ENCODE data around the gene PCBP1. TPM values are rescaled to one million over a fixed set of nuclear protein-coding genes. Genes with fewer than 3 reads are reported as not detected.
"Not testable (repeated sequence)": the region's sequence is repeated elsewhere in the genome, so short reads cannot be mapped to it uniquely, and the experiment has no call there.

The PCBP1 gene
- total RNA-seq, 1 donor: 156 TPM

DNA sequence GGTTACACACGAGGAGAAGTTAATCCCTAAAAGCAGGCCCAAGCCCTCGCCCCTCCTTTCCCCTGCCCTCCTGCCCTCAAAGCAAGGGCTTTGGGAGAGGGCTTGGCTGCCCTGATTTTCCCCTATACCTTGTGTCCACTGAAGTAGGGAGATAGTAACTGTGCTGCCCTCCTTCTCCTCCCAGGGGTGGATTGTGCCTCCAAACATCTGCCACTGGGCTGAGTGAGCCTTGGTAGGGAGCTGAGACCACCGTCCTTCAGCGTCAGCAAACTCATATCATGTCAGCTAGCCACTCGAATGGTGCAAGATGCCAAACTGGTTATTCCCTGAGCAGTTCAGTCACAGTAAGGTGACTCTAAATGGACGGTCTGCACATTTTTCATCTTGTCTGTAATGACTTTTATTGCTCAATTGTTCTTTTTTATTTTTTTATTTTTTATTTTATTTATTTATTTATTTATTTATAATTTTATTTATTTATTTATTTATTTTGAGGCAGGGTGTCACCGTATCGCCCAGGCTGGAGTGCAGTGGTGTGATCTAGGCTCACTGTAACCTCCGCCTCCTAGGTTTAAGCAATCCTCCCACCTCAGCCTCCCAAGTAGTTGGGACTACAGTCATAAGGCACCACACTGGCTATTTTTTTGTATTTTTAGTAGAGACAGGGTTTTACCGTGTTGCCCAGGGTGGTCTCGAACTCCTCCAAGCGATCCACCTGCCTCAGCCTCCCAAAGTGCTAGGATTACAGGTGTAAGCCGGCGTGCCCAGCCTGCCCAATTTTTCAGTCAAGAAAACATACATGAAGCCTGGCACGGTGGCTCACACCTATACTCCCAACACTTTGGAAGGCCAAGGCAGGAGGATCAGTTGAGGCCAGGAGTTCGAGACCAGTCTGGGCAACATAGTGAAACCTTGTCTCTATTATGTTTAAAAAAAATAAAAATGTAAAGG, 8.7 kb downstream of the PCBP1 start:
- DNase-seq (ENCODE audit: low read depth in 2 of 3, low spot score in 2 of 3): no peak

DNA sequence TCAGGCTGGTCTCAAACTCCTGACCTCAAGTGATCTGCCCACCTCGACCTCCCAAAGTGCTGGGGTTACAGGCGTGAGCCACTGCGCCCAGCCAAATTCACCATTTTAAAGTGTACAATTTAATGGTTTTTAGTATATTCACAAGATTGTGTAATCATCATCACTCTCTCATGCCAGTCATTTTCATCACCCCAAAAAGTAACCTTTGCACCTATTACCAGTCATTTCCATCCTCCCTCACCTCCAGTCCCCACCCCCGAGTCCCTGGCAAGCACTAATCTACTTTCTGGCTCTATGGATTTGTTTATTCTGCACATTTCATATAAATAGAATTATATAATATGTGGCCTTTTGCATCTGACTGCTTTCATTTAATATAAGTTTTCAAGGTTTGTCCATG, 10.8 kb downstream of the PCBP1 start:
- no peak for DNase-seq (ENCODE audit: low read depth in 2 of 3, low spot score in 2 of 3)

- no peak for DNase-seq (ENCODE audit: low read depth in 2 of 3, low spot score in 2 of 3)
Measured at GRCh38 chr2:70099270-70099669, 12.0 kb downstream of the PCBP1 start.

GRCh38 chr2:70101174-70101573, 13.9 kb downstream of the PCBP1 start:
- DNase-seq (ENCODE audit: low read depth in 2 of 3, low spot score in 2 of 3): no peak

DNA sequence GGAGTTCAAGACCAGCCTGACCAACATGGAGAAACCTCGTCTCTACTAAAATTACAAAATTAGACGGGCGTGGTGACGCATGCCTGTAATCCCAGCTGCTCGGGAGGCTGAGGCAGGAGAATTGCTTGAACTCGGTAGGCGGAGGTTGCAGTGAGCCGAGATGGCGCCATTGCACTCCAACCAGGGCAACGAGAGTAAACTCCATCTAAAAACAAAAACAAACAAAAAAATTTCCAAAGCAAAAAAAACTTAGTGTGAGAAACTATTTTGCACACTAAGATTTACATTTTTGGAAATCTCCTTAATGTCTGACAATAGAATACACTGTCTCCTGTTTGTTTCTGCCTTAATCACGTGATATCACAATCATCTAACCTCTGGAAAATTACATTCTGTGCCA, 14.4 kb downstream of the PCBP1 start:
- not testable (repeated sequence) for DNase-seq (ENCODE audit: low read depth in 2 of 3, low spot score in 2 of 3)

DNA sequence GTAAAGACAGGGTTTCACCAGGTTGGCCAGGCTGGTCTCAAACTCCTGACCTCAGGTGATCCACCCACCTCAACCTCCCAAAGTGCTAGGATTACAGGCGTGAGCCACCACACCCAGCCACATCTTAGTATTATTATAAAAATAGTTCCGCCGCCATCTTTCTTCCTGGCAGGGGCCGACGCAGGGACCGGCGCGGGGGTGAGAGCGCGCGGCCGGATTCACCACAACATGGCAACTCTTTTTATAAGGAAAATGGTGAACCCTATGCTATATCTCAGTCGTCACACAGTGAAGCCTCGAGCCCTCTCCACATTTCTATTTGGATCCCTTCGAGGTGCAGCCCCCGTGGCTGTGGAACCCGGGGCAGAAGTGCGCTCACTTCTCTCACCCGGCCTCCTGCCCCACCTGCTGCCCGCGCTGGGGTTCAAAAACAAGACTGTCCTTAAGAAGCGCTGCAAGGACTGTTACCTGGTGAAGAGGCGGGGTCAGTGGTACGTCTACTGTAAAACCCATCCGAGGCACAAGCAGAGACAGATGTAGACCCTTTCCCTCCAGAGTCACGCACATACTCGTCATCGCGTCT, 15.1 kb downstream of the PCBP1 start:
- not testable (repeated sequence) for DNase-seq (ENCODE audit: low read depth in 2 of 3, low spot score in 2 of 3)

- peak in 1 of 3 donors; percentile 54 for DNase-seq (ENCODE audit: low read depth in 2 of 3, low spot score in 2 of 3)
Measured at GRCh38 chr2:70103531-70104061, 16.3 kb downstream of the PCBP1 start.

GRCh38 chr2:70104231-70105111, 17.2 kb downstream of the PCBP1 start:
- DNase-seq (ENCODE audit: low read depth in 2 of 3, low spot score in 2 of 3): peak in 1 of 3 donors; percentile 76

DNA sequence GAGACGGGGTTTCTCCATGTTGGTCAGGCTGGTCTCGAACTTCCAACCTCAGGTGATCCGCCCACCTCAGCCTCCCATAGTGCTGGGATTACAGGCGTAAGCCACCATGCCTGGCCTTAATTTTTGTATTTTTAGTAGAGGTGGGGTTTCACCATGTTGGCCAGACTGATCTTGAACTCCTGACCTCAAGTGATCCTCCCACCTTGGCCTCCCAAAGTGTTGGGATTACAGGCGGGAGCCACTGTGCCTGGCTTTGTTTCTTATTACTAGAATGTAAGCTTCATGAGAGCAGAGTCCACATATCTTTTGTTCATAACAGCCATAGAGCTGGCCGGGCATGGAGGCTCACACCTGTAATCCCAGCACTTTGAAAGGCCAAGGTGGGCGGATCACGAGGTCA, 18.9 kb downstream of the PCBP1 start:
- DNase-seq (ENCODE audit: low read depth in 2 of 3, low spot score in 2 of 3): not testable (repeated sequence)

DNA sequence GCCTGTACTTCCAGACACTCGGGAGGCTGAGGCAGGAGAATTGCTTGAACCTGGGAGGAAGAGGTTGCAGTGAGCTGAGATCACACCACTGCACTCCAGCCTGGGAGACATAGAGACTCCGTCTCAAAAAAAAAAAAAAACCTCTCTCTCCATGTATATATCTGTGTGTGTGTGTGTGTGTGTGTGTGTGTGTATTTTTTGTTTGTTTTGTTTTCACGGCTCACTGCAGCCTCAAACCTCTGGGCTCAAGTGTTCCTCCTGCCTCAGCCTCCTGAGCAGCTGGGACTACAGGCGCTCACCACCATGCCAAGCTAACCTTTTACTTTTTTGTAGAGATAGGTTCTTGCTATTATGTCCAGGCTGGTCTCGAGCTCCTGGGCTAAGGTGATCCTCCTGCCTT, 23.1 kb downstream of the PCBP1 start:
- DNase-seq (ENCODE audit: low read depth in 2 of 3, low spot score in 2 of 3): not testable (repeated sequence)

DNA sequence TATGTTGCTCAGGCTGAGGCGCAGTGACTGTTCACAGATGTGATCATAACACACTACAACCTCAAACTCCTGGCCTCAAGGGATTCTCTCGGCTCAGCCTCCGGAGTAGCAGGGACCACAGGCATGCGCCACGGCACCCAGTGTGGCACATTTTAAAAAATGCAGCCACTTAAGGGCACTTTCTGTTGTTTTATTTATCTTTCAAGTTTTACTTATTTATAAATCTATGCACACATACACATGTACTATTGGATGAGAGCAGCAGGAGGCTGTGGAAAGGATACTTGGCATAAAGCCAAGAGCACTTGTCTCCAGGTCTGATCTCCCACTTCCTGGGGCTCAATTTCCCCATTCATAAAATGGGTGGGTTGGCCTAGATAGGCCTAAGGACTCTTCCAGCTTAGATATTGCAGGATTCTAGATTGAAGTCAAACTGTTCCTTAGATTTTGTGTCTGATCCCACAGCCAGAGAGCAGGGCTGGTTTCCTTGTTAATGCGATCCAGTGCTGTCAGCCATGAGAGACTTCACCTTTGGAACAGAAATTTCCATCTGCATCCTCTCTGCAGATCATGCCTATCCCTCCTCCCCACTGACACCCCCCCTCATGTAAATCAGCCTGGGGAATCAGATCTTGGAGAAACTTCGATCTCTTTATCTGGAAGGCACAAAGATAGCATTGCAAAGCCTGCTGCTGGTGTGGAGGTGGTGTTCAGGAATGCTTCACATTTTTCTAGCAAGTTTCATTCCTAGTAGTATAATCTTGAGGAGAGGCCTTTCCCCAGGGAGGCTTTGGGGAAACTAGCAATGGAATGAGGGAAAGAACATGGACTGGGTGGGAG, 24.7 kb downstream of the PCBP1 start:
- DNase-seq (ENCODE audit: low read depth in 2 of 3, low spot score in 2 of 3): no peak

GRCh38 chr2:70113359-70114070, 26.2 kb downstream of the PCBP1 start:
- no peak for DNase-seq (ENCODE audit: low read depth in 2 of 3, low spot score in 2 of 3)

- peak in 1 of 3 donors; percentile 30 for DNase-seq (ENCODE audit: low read depth in 2 of 3, low spot score in 2 of 3)
Measured at GRCh38 chr2:70115646-70116442, 28.6 kb downstream of the PCBP1 start.

GRCh38 chr2:70116936-70117552, 29.8 kb downstream of the PCBP1 start:
- DNase-seq (ENCODE audit: low read depth in 2 of 3, low spot score in 2 of 3): no peak

DNA sequence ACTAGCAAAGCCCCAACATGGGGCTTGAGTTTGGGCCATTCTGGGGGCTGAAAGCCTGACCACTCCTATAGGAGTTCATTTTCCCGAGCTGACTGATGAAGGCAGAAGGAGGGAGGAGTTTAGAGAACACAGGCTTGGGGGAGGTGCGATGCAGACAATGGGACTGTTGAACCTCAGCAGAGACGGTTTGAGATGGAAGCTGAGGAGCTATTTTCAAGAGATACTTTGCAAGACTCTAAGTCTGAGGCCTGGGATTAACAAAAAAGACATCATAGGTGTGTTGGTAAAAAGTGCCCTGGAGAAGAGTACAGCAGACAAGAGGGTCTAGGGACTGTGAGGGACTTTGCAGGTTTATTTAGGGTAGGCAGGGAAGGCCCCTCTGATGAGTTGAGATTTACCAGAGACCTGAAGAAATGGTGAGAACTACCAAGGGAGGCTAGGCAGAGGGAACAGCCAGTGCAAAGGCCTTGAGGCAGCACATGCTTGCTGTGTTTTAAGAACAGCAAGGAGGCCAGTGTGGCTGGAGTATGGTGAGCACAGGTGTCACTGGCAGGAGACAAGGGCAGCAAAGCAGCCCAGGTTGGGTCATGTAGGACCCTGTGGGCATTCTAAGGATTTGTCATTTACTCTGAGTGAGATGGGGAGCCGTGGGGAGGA, 31.6 kb downstream of the PCBP1 start:
- no peak for DNase-seq (ENCODE audit: low read depth in 2 of 3, low spot score in 2 of 3)

GRCh38 chr2:70121627-70122372, 34.5 kb downstream of the PCBP1 start:
- DNase-seq (ENCODE audit: low read depth in 2 of 3, low spot score in 2 of 3): no peak

DNA sequence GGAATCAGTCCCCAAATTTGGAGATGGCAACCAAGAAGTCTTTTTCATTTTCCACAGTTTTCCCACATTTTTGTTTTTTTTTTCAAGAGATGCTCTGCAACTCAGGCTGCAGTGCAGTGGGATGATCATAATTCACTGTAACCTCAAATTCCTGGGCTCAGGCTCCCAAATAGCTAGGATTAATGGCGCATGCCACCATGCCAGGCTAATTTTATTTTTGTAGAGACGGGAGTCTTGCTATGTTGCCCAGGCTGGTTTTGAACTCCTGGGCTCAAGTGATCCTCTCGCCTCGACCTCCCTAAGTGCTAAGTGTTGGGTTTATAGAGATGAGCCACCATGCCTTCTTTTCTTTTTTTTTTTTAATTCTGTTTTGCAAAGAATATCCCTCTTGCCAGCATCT, 35.2 kb downstream of the PCBP1 start:
- DNase-seq (ENCODE audit: low read depth in 2 of 3, low spot score in 2 of 3): no peak
